Chondrocyte (in vitro differentiated cells): ENCODE results near the gene PTTG1IP. TPM values are rescaled to one million over a fixed set of nuclear protein-coding genes. Genes with fewer than 3 reads are reported as not detected.

Experiments used
- DNase-seq: peaks from one replicate; pipeline ENCODE4 v3.0.0; 2021; ENCODE audit warnings: mixed read lengths, low spot score
- H3K27ac Mint-ChIP-seq: one replicate; pipeline ENCODE4 v1.8.0; 2021; ENCODE audit warnings: mild to moderate bottlenecking, moderate library complexity, mixed read lengths; ENCODE audit not compliant: unreplicated experiment
- H3K27me3 Mint-ChIP-seq: 2 replicates; pipeline ENCODE4 v1.8.0; 2021; ENCODE audit warnings: low read depth, mixed read lengths
- H3K36me3 Mint-ChIP-seq: 2 replicates; pipeline ENCODE4 v1.8.0; 2021; ENCODE audit warnings: low read depth, mixed read lengths
- H3K4me1 Mint-ChIP-seq: 2 replicates; pipeline ENCODE4 v1.8.0; 2021; ENCODE audit warnings: low read depth, mild to moderate bottlenecking, mixed read lengths
- H3K4me3 Mint-ChIP-seq: one replicate; pipeline ENCODE4 v1.8.0; 2021; ENCODE audit warnings: mild to moderate bottlenecking, moderate library complexity, mixed read lengths; ENCODE audit not compliant: unreplicated experiment
- H3K9me3 Mint-ChIP-seq: 2 replicates; pipeline ENCODE4 v1.8.0; 2021; ENCODE audit warnings: low read depth, mixed read lengths
- total RNA-seq: library from RNA; stranded (reverse); gene quantifications from 3 replicates; pipeline ENCODE4 v1.2.1, GENCODE V29; 2021
- TF ChIP-seq, protein P1 (sequence below): fragments of 200-600 bp; sonication (generic); IDR thresholded peaks from 2 replicates; pipeline ENCODE4 v1.5.0; 2021; ENCODE audit warnings: antibody characterized with exemption, mild to moderate bottlenecking, moderate library complexity

PTTG1IP gene
- total RNA-seq, 1 donor from 2014 or later = 329 TPM

DNA sequence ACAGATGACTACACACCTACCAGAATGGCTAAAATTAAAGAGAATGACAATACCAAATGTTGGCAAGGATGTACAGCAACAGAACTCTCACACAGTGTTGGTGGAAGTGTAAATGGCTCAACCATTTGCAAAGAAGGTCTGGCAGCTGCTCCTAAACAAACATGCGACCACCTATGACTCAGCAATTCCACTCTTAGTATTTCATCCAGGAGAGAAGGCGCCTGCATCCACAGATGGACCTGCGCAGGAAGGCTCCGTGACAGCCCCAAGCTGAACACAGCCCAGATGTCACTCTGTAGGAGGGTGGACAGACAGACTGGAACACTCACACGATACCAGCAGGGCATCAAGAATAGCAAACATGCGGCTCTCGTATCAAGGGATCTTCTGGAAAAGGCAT, 6.7 kb downstream of the PTTG1IP start:
- no peaks in the 10 kb centered on the region for H3K9me3 Mint-ChIP-seq
- TF ChIP-seq, protein P1, sequence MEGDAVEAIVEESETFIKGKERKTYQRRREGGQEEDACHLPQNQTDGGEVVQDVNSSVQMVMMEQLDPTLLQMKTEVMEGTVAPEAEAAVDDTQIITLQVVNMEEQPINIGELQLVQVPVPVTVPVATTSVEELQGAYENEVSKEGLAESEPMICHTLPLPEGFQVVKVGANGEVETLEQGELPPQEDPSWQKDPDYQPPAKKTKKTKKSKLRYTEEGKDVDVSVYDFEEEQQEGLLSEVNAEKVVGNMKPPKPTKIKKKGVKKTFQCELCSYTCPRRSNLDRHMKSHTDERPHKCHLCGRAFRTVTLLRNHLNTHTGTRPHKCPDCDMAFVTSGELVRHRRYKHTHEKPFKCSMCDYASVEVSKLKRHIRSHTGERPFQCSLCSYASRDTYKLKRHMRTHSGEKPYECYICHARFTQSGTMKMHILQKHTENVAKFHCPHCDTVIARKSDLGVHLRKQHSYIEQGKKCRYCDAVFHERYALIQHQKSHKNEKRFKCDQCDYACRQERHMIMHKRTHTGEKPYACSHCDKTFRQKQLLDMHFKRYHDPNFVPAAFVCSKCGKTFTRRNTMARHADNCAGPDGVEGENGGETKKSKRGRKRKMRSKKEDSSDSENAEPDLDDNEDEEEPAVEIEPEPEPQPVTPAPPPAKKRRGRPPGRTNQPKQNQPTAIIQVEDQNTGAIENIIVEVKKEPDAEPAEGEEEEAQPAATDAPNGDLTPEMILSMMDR = no peak
- peaks cover 77% of the 10 kb centered on the region for H3K4me1 Mint-ChIP-seq
- DNase-seq = no peak
- peak overlapping the region; percentile 7 for H3K4me3 Mint-ChIP-seq
- H3K27ac Mint-ChIP-seq = peak overlapping the region; percentile 89
- H3K27me3 Mint-ChIP-seq = no peaks in the 10 kb centered on the region
- H3K36me3 Mint-ChIP-seq = peaks cover 16% of the 10 kb centered on the region

DNA sequence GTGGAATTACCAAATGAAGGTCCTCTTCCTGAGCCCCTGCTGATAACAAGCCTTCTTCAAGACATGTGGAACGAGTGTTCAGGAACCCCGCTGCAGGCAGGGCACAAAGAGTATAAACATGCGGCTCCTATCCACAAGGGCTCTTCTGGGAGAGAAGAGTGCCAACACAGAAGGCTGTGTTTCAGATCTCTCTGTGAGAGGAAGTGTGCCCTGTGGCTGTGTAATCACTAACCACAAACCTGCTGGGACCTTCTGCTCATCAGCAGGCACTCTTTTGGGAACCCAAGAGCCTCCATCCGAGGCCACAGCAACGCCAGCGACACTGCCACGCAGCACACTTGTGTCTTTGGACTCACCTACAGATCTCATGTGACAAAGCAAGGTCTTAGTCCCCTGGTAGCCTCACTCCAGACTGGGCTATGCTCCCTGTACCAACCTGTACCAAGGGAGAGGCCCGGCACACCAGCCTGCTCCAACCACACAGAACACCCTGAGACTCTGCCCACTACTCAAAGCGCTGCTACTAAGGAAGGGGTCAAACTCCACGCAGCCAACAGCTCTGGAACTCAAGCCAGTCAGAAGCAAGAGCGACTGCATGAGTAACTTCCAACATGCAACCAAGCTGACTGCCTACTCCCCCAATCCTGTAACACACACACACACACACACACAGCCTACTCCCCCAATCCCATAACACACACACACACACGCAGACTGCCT, 7.8 kb downstream of the PTTG1IP start:
- H3K9me3 Mint-ChIP-seq = no peaks in the 10 kb centered on the region
- H3K27me3 Mint-ChIP-seq = no peaks in the 10 kb centered on the region
- H3K4me1 Mint-ChIP-seq = peaks cover 76% of the 10 kb centered on the region
- H3K36me3 Mint-ChIP-seq = peaks cover 24% of the 10 kb centered on the region
- H3K27ac Mint-ChIP-seq = peak overlapping the region; percentile 89
- no peak for DNase-seq
- no peak overlapping the region for H3K4me3 Mint-ChIP-seq
- TF ChIP-seq, protein P1 = no peak

DNA sequence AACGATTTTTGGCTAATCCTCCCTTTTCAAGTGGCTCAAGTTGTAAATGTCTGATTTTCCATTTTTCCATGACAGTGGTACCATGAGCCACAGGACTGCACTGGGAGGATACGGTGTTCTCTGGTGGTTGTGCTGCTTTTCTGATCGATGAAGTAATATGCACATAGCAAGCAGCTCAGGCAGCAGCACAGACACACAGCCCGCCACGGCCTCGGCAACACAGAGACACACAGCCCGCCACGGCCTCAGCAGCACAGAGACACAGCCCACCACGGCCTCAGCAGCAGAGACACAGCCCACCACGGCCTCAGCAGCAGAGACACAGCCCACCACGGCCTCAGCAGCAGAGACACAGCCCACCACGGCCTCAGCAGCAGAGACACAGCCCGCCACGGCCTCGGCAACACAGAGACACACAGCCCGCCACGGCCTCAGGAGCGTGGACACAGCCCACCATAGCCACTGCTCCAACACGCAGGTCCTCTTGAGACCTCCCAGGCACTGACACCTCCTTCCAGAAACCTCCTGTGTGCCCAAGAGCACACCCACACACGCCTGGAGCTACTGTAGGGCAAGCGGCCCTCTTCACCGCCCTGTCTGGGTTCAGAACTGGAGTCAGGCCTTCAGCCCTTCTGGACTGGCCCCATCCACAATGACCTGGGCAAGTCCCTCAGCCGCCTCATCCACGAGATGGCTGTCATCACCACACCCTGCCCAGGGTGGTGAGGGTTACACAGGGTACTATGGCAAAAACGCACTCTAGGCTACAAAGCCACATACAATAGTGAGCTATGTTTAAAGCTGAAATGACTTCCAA, 10.4 kb downstream of the PTTG1IP start:
- peaks cover 34% of the 10 kb centered on the region for H3K36me3 Mint-ChIP-seq
- H3K27me3 Mint-ChIP-seq = no peaks in the 10 kb centered on the region
- H3K9me3 Mint-ChIP-seq = no peaks in the 10 kb centered on the region
- H3K4me1 Mint-ChIP-seq = peaks cover 51% of the 10 kb centered on the region
- no peak for DNase-seq
- TF ChIP-seq, protein P1 = no peak
- no peak overlapping the region for H3K4me3 Mint-ChIP-seq
- H3K27ac Mint-ChIP-seq = peak overlapping the region; percentile 41

DNA sequence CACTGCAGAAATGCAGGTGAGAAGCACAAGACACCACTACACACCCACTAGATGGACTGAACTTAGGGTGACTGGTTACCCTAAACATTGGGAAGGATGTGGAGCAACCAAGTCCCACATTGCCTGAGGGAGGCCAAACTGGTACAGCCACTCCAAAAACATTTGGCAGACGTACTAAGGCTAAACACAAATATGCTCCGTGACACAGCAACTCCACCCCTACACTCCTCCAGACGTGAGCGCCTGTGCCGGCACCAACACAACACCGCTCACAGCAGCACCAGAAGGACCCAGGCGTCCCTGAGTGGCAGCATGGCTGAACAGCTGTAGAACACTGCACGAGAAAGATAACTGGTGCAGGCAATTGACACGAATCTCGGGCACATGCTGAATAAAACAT, 14.7 kb downstream of the PTTG1IP start:
- Mint-ChIP-seq H3K4me1 (peaks cover 21% of the 10 kb centered on the region), H3K27me3 (no peaks in the 10 kb centered on the region), H3K36me3 (peaks cover 43% of the 10 kb centered on the region), H3K27ac (no peak overlapping the region), H3K9me3 (no peaks in the 10 kb centered on the region), H3K4me3 (no peak overlapping the region)
- TF ChIP-seq, protein P1 = no peak
- no peak for DNase-seq

DNA sequence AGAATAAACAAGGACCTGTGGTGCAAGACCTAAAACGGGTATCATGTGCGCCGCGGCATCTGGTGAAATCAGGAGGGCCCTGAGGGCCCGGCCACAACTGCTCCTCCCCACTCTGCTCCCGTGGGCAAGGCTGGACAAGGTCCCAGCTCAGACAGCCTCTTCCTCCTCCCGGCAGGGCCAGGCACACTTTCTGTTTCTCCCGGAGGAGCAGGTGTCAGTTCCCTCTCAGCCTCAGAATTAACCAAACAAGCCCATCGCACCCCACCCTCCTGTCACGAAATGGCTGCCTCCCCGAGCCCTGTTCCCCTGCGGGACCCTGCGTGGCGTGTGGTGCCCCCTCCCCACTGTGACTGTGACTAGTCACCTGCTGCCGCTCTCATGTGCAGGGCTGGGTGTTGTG, 15.2 kb downstream of the PTTG1IP start:
- peaks cover 38% of the 10 kb centered on the region for H3K36me3 Mint-ChIP-seq
- H3K4me1 Mint-ChIP-seq = peaks cover 17% of the 10 kb centered on the region
- H3K27me3 Mint-ChIP-seq = no peaks in the 10 kb centered on the region
- no peak for DNase-seq
- H3K4me3 Mint-ChIP-seq = no peak overlapping the region
- no peaks in the 10 kb centered on the region for H3K9me3 Mint-ChIP-seq
- TF ChIP-seq, protein P1 = no peak
- H3K27ac Mint-ChIP-seq = no peak overlapping the region
